HG02973 (cell line): ENCODE results near the gene SPEM2.

ENCODE experiments used
- ATAC-seq: cut with Tn5 transposase; IDR thresholded peaks from one replicate; pipeline ENCODE4 v1.9.1; 2021; ENCODE audit warnings: moderate library complexity; ENCODE audit not compliant: unreplicated experiment

SPEM2 gene

GRCh38 chr17:7419819-7420610 lies 5.4 kb upstream of the SPEM2 start, which contains the start of gene SPEM1:
Gene SPEM1, plus strand, starts transcription at chr17:7420324. Its CDS starts 61 bp downstream, at chr17:7420385.
- ATAC-seq: no peak

- ATAC-seq: no peak
Measured at GRCh38 chr17:7421186-7421585, 4.2 kb upstream of the SPEM2 start.

GRCh38 chr17:7423679-7424078 lies 1.7 kb upstream of the SPEM2 start:
- no peak for ATAC-seq

- no peak for ATAC-seq
Measured at GRCh38 chr17:7425756-7426155, 340 bp downstream of the SPEM2 start.

GRCh38 chr17:7426203-7426863 lies 917 bp downstream of the SPEM2 start:
- ATAC-seq: no peak

- no peak for ATAC-seq
Measured at GRCh38 chr17:7426896-7427489, 1.6 kb downstream of the SPEM2 start.

- ATAC-seq: no peak
Measured at GRCh38 chr17:7427549-7427948, 2.1 kb downstream of the SPEM2 start.

- no peak for ATAC-seq
Measured at GRCh38 chr17:7428557-7428956, 3.1 kb downstream of the SPEM2 start, which contains the start of gene SPEM3. Gene SPEM3, plus strand, starts transcription at chr17:7428857. Its CDS starts 46 bp downstream, at chr17:7428903.

GRCh38 chr17:7429722-7430121 lies 4.3 kb downstream of the SPEM2 start:
- no peak for ATAC-seq

- no peak for ATAC-seq
Measured at GRCh38 chr17:7431231-7431630, 5.8 kb downstream of the SPEM2 start.

GRCh38 chr17:7432296-7432695 lies 6.9 kb downstream of the SPEM2 start:
- no peak for ATAC-seq

- peak; percentile 24 for ATAC-seq
Measured at GRCh38 chr17:7435676-7436555, 10.5 kb downstream of the SPEM2 start.

GRCh38 chr17:7436556-7437368 lies 11.3 kb downstream of the SPEM2 start:
- no peak for ATAC-seq

- no peak for ATAC-seq
Measured at GRCh38 chr17:7437369-7437863, 12.0 kb downstream of the SPEM2 start.

- no peak for ATAC-seq
Measured at GRCh38 chr17:7437950-7438614, 12.7 kb downstream of the SPEM2 start.

- ATAC-seq: no peak
Measured at GRCh38 chr17:7438656-7439460, 13.4 kb downstream of the SPEM2 start.

- ATAC-seq: no peak
Measured at GRCh38 chr17:7439462-7440112, 14.2 kb downstream of the SPEM2 start, which contains the start of gene FGF11. Gene FGF11, plus strand, starts transcription at chr17:7439512. Its CDS starts 109 bp downstream, at chr17:7439621.
